GM23338 (cell line): ENCODE results near the gene SZT2. TPM values are rescaled to one million over a fixed set of nuclear protein-coding genes. Genes with fewer than 3 reads are reported as not detected.

ENCODE experiments used
- ATAC-seq: fragments of 200-7000 bp; cut with Tn5 transposase; 3 replicates; pipeline ENCODE4 v1.9.1; 2020
- DNase-seq: peaks from one replicate; pipeline ENCODE4 v3.0.0-alpha.2; 2015; ENCODE audit warnings: low spot score
- H2AFZ ChIP-seq: fragments of 200-600 bp; sonication (generic); 2 replicates; pipeline ENCODE4 v1.8.0; 2016; ENCODE audit warnings: antibody characterized with exemption, mild to moderate bottlenecking, moderate library complexity
- H3F3A ChIP-seq: fragments of 200-600 bp; sonication (generic); replicated peaks from 2 replicates; pipeline ENCODE4 v1.8.0; 2017; ENCODE audit warnings: antibody characterized with exemption, mixed run types, low read depth
- H3K27ac ChIP-seq: fragments of 200-600 bp; sonication (generic); 2 replicates; pipeline ENCODE4 v1.6.1; 2016; ENCODE audit warnings: low read depth
- H3K27me3 ChIP-seq: fragments of 200-600 bp; sonication (generic); 2 replicates; pipeline ENCODE4 v1.8.0; 2016; ENCODE audit warnings: mild to moderate bottlenecking, mixed run types, moderate library complexity; ENCODE audit not compliant: insufficient read depth
- H3K36me3 ChIP-seq: fragments of 200-600 bp; sonication (generic); 2 replicates; pipeline ENCODE4 v1.8.0; 2016; ENCODE audit warnings: mild to moderate bottlenecking; ENCODE audit not compliant: insufficient read depth
- H3K4me1 ChIP-seq: fragments of 200-600 bp; sonication (generic); 2 replicates; pipeline ENCODE4 v1.8.0; 2016; ENCODE audit warnings: mild to moderate bottlenecking, moderate library complexity; ENCODE audit not compliant: insufficient read depth
- H3K4me2 ChIP-seq: fragments of 200-600 bp; sonication (generic); 2 replicates; pipeline ENCODE4 v1.7.1; 2017; ENCODE audit warnings: mixed run types
- H3K4me3 ChIP-seq: fragments of 200-600 bp; sonication (generic); 2 replicates; pipeline ENCODE4 v1.6.1; 2016; ENCODE audit warnings: mixed run types
- H3K79me2 ChIP-seq: fragments of 200-600 bp; sonication (generic); replicated peaks from 2 replicates; pipeline ENCODE4 v1.8.0; 2017; ENCODE audit warnings: mild to moderate bottlenecking; ENCODE audit not compliant: insufficient read depth
- H3K9me2 ChIP-seq: fragments of 200-600 bp; sonication (generic); 2 replicates; pipeline ENCODE4 v1.8.0; 2017; ENCODE audit not compliant: insufficient read depth
- H4K20me1 ChIP-seq: fragments of 200-600 bp; sonication (generic); replicated peaks from 2 replicates; pipeline ENCODE4 v1.8.0; 2017; ENCODE audit warnings: mild to moderate bottlenecking; ENCODE audit not compliant: insufficient read depth
- H3K27ac Mint-ChIP-seq: 2 replicates; pipeline ENCODE4 v1.8.0; 2020; ENCODE audit warnings: inconsistent platforms, mild to moderate bottlenecking, moderate library complexity, mixed read lengths
- H3K27me3 Mint-ChIP-seq: 3 replicates; pipeline ENCODE4 v1.8.0; 2022; ENCODE audit warnings: low read depth, mild to moderate bottlenecking, moderate library complexity, mixed read lengths, inconsistent platforms; ENCODE audit not compliant: insufficient read depth, poor library complexity
- H3K36me3 Mint-ChIP-seq: 3 replicates; pipeline ENCODE4 v1.8.0; 2021; ENCODE audit warnings: low read depth, mild to moderate bottlenecking, inconsistent platforms, moderate library complexity, mixed read lengths
- H3K4me1 Mint-ChIP-seq: 3 replicates; pipeline ENCODE4 v1.8.0; 2020; ENCODE audit warnings: mild to moderate bottlenecking, inconsistent platforms, mixed read lengths
- H3K4me3 Mint-ChIP-seq: 3 replicates; pipeline ENCODE4 v1.8.0; 2021; ENCODE audit warnings: moderate library complexity, mild to moderate bottlenecking, inconsistent platforms, mixed read lengths
- H3K9me3 Mint-ChIP-seq: 3 replicates; pipeline ENCODE4 v1.8.0; 2020; ENCODE audit warnings: moderate library complexity, mild to moderate bottlenecking, inconsistent platforms, mixed read lengths
- CREB1 ChIP-seq: fragments of 250-450 bp; sonication (Bioruptor Pico); IDR thresholded peaks from 2 replicates; pipeline ENCODE4 v1.5.0; 2020; ENCODE audit warnings: low read depth, mild to moderate bottlenecking, moderate library complexity
- CTCF ChIP-seq, 2 experiments: fragments of 200-600 bp in 1 of 2; sonication (generic) in 1 of 2; conservative IDR thresholded peaks; 2 replicates each; pipeline versions ENCODE4 v1.5.1 to v1.6.1; 2016 to 2017; ENCODE audit warnings: antibody characterized with exemption in 2 of 2, low read depth in 2 of 2, mild to moderate bottlenecking in 2 of 2, moderate library complexity in 1 of 2
- EZH2 ChIP-seq: fragments of 200-600 bp; sonication (generic); IDR thresholded peaks from one replicate; pipeline ENCODE4 v1.8.0; 2017; ENCODE audit warnings: antibody characterized with exemption, mild to moderate bottlenecking, low read depth; ENCODE audit not compliant: unreplicated experiment
- EZH2phosphoT487 ChIP-seq: fragments of 200-600 bp; sonication (generic); IDR thresholded peaks from one replicate; pipeline ENCODE4 v1.8.1; 2018; ENCODE audit warnings: antibody characterized with exemption; ENCODE audit not compliant: unreplicated experiment
- JUNB ChIP-seq: IDR thresholded peaks from one replicate; pipeline ENCODE4 v1.6.1; 2016; ENCODE audit warnings: antibody characterized with exemption; ENCODE audit not compliant: unreplicated experiment
- NANOG ChIP-seq: IDR thresholded peaks from 2 replicates; pipeline ENCODE4 v1.6.1; 2016; ENCODE audit warnings: antibody characterized with exemption, borderline replicate concordance
- POLR2AphosphoS5 ChIP-seq: IDR thresholded peaks from 2 replicates; pipeline ENCODE4 v1.6.1; 2016; ENCODE audit warnings: antibody characterized with exemption, low read depth
- STAT1 ChIP-seq: IDR thresholded peaks from one replicate; pipeline ENCODE4 v1.6.1; 2016; ENCODE audit warnings: antibody characterized with exemption; ENCODE audit not compliant: unreplicated experiment
- ZNF114 ChIP-seq: fragments of 250-450 bp; sonication (Bioruptor Pico); IDR thresholded peaks from 2 replicates; pipeline ENCODE4 v1.5.0; 2020; ENCODE audit warnings: mild to moderate bottlenecking, moderate library complexity
- polyA plus RNA-seq: library from polyadenylated mRNA; unstranded; fragments of >200 nt; fragmentation: Nextera tagmentation; extraction: Ambion mirVana; gene quantifications from 2 replicates; pipeline ENCODE4 v1.2.1, GENCODE V29; 2016
- total RNA-seq: library from RNA; depleted of rRNA; stranded (reverse); fragments of >200 nt; shearing (Covaris generic); gene quantifications from 2 replicates; pipeline ENCODE4 v1.2.3, GENCODE V29; 2014
- TF ChIP-seq, protein P1 (sequence below): IDR thresholded peaks from 2 replicates; pipeline ENCODE4 v1.6.1; 2016; ENCODE audit warnings: antibody characterized with exemption
- TF ChIP-seq, protein P2 (sequence below): IDR thresholded peaks from one replicate; pipeline ENCODE4 v1.6.1; 2018; ENCODE audit warnings: antibody characterized with exemption; ENCODE audit not compliant: unreplicated experiment

Gene SZT2
- total and polyA plus RNA-seq, 2 experiments from 2014 or later = 4.1 to 16.1 TPM

GRCh38 chr1:43468414-43468813 lies 78.7 kb downstream of the SZT2 start:
- peaks cover 13% of the 10 kb centered on the region for H3K4me1 Mint-ChIP-seq
- H4K20me1 ChIP-seq = no peaks in the 10 kb centered on the region
- no peak overlapping the region for H3K4me3 ChIP-seq
- peaks cover 3% of the 10 kb centered on the region for H3K27me3 Mint-ChIP-seq
- H3K36me3 ChIP-seq = no peaks in the 10 kb centered on the region
- no peak overlapping the region for H3K4me2 ChIP-seq
- no peaks in the 10 kb centered on the region for H3K4me1 ChIP-seq
- no peak for ATAC-seq
- H3K27me3 ChIP-seq = no peaks in the 10 kb centered on the region
- H3K4me3 Mint-ChIP-seq = no peak overlapping the region
- H3K9me2 ChIP-seq = peaks cover 13% of the 10 kb centered on the region
- no peaks in the 10 kb centered on the region for H3F3A ChIP-seq
- no peaks in the 10 kb centered on the region for H3K36me3 Mint-ChIP-seq
- H3K9me3 Mint-ChIP-seq = no peaks in the 10 kb centered on the region
- H3K27ac Mint-ChIP-seq = no peak overlapping the region
- TF ChIP-seq EZH2phosphoT487 = no peak
- TF ChIP-seq ZNF114 (CRISPR knock-in tag) = no peak
- TF ChIP-seq POLR2AphosphoS5 = no peak
- TF ChIP-seq EZH2 = no peak
- DNase-seq = no peak
- no peaks in the 10 kb centered on the region for H3K79me2 ChIP-seq
- H3K27ac ChIP-seq = no peak overlapping the region
- H2AFZ ChIP-seq = no peak overlapping the region

DNA sequence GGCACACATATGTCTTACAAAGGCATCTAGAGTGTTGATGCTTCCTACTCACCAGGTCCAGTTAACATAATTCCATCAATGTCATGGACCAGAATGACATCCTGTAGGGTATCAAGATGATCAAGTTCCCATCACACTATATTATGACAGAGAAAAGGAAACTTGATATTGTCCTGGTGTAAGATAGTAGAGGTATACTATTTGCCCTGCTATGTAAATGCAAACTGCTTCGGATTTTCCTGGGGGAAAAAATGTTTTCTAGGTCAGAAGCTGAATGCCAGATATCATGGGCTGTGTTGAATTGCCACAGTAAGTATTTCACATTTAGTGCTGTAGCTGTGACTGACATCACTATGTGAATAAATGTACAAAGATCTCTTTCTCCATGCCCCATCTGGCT lies 80.2 kb downstream of the SZT2 start:
- Histone ChIP-seq H3F3A (no peaks in the 10 kb centered on the region), H3K4me1 (no peaks in the 10 kb centered on the region), H2AFZ (no peak overlapping the region), H3K36me3 (no peaks in the 10 kb centered on the region), H4K20me1 (no peaks in the 10 kb centered on the region), H3K9me2 (peaks cover 13% of the 10 kb centered on the region), H3K27ac (no peak overlapping the region), H3K4me2 (no peak overlapping the region), H3K27me3 (no peaks in the 10 kb centered on the region), H3K4me3 (no peak overlapping the region), H3K79me2 (no peaks in the 10 kb centered on the region)
- peaks cover 13% of the 10 kb centered on the region for H3K4me1 Mint-ChIP-seq
- peaks cover 2% of the 10 kb centered on the region for H3K27me3 Mint-ChIP-seq
- ATAC-seq = no peak
- H3K36me3 Mint-ChIP-seq = no peaks in the 10 kb centered on the region
- H3K27ac Mint-ChIP-seq = no peak overlapping the region
- H3K9me3 Mint-ChIP-seq = no peaks in the 10 kb centered on the region
- H3K4me3 Mint-ChIP-seq = no peak overlapping the region
- no peak for DNase-seq
- no peak for TF ChIP-seq STAT1
- TF ChIP-seq, protein P1, sequence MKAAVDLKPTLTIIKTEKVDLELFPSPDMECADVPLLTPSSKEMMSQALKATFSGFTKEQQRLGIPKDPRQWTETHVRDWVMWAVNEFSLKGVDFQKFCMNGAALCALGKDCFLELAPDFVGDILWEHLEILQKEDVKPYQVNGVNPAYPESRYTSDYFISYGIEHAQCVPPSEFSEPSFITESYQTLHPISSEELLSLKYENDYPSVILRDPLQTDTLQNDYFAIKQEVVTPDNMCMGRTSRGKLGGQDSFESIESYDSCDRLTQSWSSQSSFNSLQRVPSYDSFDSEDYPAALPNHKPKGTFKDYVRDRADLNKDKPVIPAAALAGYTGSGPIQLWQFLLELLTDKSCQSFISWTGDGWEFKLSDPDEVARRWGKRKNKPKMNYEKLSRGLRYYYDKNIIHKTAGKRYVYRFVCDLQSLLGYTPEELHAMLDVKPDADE = no peak
- no peak for TF ChIP-seq EZH2phosphoT487
- no peak for TF ChIP-seq CTCF (conservative IDR thresholded peaks at IDR 0.05; ENCODE audit: low read depth in 2 of 2)
- TF ChIP-seq JUNB = no peak
- TF ChIP-seq, protein P2, sequence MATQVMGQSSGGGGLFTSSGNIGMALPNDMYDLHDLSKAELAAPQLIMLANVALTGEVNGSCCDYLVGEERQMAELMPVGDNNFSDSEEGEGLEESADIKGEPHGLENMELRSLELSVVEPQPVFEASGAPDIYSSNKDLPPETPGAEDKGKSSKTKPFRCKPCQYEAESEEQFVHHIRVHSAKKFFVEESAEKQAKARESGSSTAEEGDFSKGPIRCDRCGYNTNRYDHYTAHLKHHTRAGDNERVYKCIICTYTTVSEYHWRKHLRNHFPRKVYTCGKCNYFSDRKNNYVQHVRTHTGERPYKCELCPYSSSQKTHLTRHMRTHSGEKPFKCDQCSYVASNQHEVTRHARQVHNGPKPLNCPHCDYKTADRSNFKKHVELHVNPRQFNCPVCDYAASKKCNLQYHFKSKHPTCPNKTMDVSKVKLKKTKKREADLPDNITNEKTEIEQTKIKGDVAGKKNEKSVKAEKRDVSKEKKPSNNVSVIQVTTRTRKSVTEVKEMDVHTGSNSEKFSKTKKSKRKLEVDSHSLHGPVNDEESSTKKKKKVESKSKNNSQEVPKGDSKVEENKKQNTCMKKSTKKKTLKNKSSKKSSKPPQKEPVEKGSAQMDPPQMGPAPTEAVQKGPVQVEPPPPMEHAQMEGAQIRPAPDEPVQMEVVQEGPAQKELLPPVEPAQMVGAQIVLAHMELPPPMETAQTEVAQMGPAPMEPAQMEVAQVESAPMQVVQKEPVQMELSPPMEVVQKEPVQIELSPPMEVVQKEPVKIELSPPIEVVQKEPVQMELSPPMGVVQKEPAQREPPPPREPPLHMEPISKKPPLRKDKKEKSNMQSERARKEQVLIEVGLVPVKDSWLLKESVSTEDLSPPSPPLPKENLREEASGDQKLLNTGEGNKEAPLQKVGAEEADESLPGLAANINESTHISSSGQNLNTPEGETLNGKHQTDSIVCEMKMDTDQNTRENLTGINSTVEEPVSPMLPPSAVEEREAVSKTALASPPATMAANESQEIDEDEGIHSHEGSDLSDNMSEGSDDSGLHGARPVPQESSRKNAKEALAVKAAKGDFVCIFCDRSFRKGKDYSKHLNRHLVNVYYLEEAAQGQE = no peak
- TF ChIP-seq EZH2 = no peak
- no peak for TF ChIP-seq NANOG
- TF ChIP-seq CREB1 (CRISPR knock-in tag) = no peak
